ENCODE results near the gene MAP3K20. TPM values are rescaled to one million over a fixed set of nuclear protein-coding genes. Genes with fewer than 3 reads are reported as not detected.
"Not testable (repeated sequence)": the region's sequence is repeated elsewhere in the genome, so short reads cannot be mapped to it uniquely, and the experiment has no call there.

The MAP3K20 gene
- total and polyA plus RNA-seq, 2 experiments from 2014 or later: 7.6 to 9.6 TPM

GRCh38 chr2:173171321-173171720 lies 95.7 kb downstream of the MAP3K20 start:
- no peak for ATAC-seq
- no peak overlapping the region for H3K27ac Mint-ChIP-seq

GRCh38 chr2:173171924-173172643 lies 96.4 kb downstream of the MAP3K20 start:
- H3K27me3 ChIP-seq (ENCODE audit: insufficient read depth): no peaks in the 10 kb centered on the region
- H2AFZ ChIP-seq: no peak overlapping the region
- ATAC-seq: no peak
- no peaks in the 10 kb centered on the region for H4K20me1 ChIP-seq (replicated peaks; ENCODE audit: insufficient read depth)
- no peak for DNase-seq (ENCODE audit: low spot score)
- no peak overlapping the region for H3K27ac Mint-ChIP-seq
- no peak overlapping the region for H3K27ac ChIP-seq (ENCODE audit: low read depth)
- no peaks in the 10 kb centered on the region for H3K9me2 ChIP-seq (ENCODE audit: insufficient read depth)
- H3K36me3 Mint-ChIP-seq (ENCODE audit: low read depth): no peaks in the 10 kb centered on the region
- TF ChIP-seq EZH2phosphoT487 (IDR thresholded peaks at IDR 0.05; ENCODE audit: unreplicated experiment): no peak
- TF ChIP-seq, protein P1, sequence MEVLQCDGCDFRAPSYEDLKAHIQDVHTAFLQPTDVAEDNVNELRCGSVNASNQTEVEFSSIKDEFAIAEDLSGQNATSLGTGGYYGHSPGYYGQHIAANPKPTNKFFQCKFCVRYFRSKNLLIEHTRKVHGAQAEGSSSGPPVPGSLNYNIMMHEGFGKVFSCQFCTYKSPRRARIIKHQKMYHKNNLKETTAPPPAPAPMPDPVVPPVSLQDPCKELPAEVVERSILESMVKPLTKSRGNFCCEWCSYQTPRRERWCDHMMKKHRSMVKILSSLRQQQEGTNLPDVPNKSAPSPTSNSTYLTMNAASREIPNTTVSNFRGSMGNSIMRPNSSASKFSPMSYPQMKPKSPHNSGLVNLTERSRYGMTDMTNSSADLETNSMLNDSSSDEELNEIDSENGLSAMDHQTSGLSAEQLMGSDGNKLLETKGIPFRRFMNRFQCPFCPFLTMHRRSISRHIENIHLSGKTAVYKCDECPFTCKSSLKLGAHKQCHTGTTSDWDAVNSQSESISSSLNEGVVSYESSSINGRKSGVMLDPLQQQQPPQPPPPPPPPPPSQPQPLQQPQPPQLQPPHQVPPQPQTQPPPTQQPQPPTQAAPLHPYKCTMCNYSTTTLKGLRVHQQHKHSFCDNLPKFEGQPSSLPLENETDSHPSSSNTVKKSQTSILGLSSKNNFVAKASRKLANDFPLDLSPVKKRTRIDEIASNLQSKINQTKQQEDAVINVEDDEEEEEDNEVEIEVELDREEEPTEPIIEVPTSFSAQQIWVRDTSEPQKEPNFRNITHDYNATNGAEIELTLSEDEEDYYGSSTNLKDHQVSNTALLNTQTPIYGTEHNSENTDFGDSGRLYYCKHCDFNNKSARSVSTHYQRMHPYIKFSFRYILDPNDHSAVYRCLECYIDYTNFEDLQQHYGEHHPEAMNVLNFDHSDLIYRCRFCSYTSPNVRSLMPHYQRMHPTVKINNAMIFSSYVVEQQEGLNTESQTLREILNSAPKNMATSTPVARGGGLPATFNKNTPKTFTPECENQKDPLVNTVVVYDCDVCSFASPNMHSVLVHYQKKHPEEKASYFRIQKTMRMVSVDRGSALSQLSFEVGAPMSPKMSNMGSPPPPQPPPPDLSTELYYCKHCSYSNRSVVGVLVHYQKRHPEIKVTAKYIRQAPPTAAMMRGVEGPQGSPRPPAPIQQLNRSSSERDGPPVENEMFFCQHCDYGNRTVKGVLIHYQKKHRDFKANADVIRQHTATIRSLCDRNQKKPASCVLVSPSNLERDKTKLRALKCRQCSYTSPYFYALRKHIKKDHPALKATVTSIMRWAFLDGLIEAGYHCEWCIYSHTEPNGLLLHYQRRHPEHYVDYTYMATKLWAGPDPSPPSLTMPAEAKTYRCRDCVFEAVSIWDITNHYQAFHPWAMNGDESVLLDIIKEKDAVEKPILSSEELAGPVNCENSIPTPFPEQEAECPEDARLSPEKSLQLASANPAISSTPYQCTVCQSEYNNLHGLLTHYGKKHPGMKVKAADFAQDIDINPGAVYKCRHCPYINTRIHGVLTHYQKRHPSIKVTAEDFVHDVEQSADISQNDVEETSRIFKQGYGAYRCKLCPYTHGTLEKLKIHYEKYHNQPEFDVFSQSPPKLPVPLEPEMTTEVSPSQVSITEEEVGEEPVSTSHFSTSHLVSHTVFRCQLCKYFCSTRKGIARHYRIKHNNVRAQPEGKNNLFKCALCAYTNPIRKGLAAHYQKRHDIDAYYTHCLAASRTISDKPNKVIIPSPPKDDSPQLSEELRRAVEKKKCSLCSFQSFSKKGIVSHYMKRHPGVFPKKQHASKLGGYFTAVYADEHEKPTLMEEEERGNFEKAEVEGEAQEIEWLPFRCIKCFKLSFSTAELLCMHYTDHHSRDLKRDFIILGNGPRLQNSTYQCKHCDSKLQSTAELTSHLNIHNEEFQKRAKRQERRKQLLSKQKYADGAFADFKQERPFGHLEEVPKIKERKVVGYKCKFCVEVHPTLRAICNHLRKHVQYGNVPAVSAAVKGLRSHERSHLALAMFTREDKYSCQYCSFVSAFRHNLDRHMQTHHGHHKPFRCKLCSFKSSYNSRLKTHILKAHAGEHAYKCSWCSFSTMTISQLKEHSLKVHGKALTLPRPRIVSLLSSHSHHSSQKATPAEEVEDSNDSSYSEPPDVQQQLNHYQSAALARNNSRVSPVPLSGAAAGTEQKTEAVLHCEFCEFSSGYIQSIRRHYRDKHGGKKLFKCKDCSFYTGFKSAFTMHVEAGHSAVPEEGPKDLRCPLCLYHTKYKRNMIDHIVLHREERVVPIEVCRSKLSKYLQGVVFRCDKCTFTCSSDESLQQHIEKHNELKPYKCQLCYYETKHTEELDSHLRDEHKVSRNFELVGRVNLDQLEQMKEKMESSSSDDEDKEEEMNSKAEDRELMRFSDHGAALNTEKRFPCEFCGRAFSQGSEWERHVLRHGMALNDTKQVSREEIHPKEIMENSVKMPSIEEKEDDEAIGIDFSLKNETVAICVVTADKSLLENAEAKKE (CRISPR knock-in tag; IDR thresholded peaks at IDR 0.05): no peak
- H3K36me3 ChIP-seq (ENCODE audit: insufficient read depth): no peaks in the 10 kb centered on the region
- peaks cover 2% of the 10 kb centered on the region for H3K27me3 Mint-ChIP-seq (ENCODE audit: insufficient read depth, low read depth, poor library complexity)
- H3K4me3 ChIP-seq: no peak overlapping the region
- H3K4me3 Mint-ChIP-seq: no peak overlapping the region
- H3F3A ChIP-seq (replicated peaks; ENCODE audit: low read depth): no peaks in the 10 kb centered on the region
- peaks cover 3% of the 10 kb centered on the region; the same call in 1 of the 3 replicates for H3K9me3 Mint-ChIP-seq
- H3K4me1 Mint-ChIP-seq: no peaks in the 10 kb centered on the region
- H3K79me2 ChIP-seq (replicated peaks; ENCODE audit: insufficient read depth): no peaks in the 10 kb centered on the region
- no peaks in the 10 kb centered on the region for H3K4me1 ChIP-seq (ENCODE audit: insufficient read depth)
- no peak overlapping the region for H3K4me2 ChIP-seq

More at GRCh38 chr2:173171321-173171720, 95.7 kb downstream of the MAP3K20 start:
- H3K36me3 ChIP-seq (ENCODE audit: insufficient read depth): no peaks in the 10 kb centered on the region
- no peak overlapping the region for H2AFZ ChIP-seq
- H3K9me3 Mint-ChIP-seq: peaks cover 3% of the 10 kb centered on the region; the same call in 1 of the 3 replicates
- TF ChIP-seq, protein P2, sequence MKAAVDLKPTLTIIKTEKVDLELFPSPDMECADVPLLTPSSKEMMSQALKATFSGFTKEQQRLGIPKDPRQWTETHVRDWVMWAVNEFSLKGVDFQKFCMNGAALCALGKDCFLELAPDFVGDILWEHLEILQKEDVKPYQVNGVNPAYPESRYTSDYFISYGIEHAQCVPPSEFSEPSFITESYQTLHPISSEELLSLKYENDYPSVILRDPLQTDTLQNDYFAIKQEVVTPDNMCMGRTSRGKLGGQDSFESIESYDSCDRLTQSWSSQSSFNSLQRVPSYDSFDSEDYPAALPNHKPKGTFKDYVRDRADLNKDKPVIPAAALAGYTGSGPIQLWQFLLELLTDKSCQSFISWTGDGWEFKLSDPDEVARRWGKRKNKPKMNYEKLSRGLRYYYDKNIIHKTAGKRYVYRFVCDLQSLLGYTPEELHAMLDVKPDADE (IDR thresholded peaks at IDR 0.05): no peak
- no peak for TF ChIP-seq EZH2 (IDR thresholded peaks at IDR 0.05; ENCODE audit: low read depth, unreplicated experiment)
- no peak for DNase-seq (ENCODE audit: low spot score)
- H3K4me1 ChIP-seq (ENCODE audit: insufficient read depth): no peaks in the 10 kb centered on the region
- H3K27me3 ChIP-seq (ENCODE audit: insufficient read depth): no peaks in the 10 kb centered on the region
- no peak overlapping the region for H3K4me3 Mint-ChIP-seq
- no peaks in the 10 kb centered on the region for H4K20me1 ChIP-seq (replicated peaks; ENCODE audit: insufficient read depth)
- H3F3A ChIP-seq (replicated peaks; ENCODE audit: low read depth): no peaks in the 10 kb centered on the region
- H3K79me2 ChIP-seq (replicated peaks; ENCODE audit: insufficient read depth): no peaks in the 10 kb centered on the region
- no peaks in the 10 kb centered on the region for H3K9me2 ChIP-seq (ENCODE audit: insufficient read depth)
- H3K27ac ChIP-seq (ENCODE audit: low read depth): no peak overlapping the region
- no peaks in the 10 kb centered on the region for H3K4me1 Mint-ChIP-seq
- H3K27me3 Mint-ChIP-seq (ENCODE audit: insufficient read depth, low read depth, poor library complexity): peaks cover 2% of the 10 kb centered on the region
- no peaks in the 10 kb centered on the region for H3K36me3 Mint-ChIP-seq (ENCODE audit: low read depth)
- no peak overlapping the region for H3K4me3 ChIP-seq
- no peak overlapping the region for H3K4me2 ChIP-seq

- H2AFZ ChIP-seq; H3K36me3 Mint-ChIP-seq (ENCODE audit: low read depth); ATAC-seq: not testable (repeated sequence)
These were observed 98.7 kb downstream of the MAP3K20 start for GRCh38 chr2:173174339-173174738.

More at GRCh38 chr2:173174339-173174738, 98.7 kb downstream of the MAP3K20 start:
- not testable (repeated sequence) for H3K27ac ChIP-seq (ENCODE audit: low read depth); H3K4me1 ChIP-seq (ENCODE audit: insufficient read depth); H3K27me3 Mint-ChIP-seq (ENCODE audit: insufficient read depth, low read depth, poor library complexity); H4K20me1 ChIP-seq (replicated peaks; ENCODE audit: insufficient read depth); H3K9me2 ChIP-seq (ENCODE audit: insufficient read depth); H3K79me2 ChIP-seq (replicated peaks; ENCODE audit: insufficient read depth); H3F3A ChIP-seq (replicated peaks; ENCODE audit: low read depth); H3K9me3 Mint-ChIP-seq; DNase-seq (ENCODE audit: low spot score); H3K4me3 ChIP-seq; H3K4me2 ChIP-seq; H3K4me3 Mint-ChIP-seq; H3K36me3 ChIP-seq (ENCODE audit: insufficient read depth); H3K4me1 Mint-ChIP-seq; H3K27ac Mint-ChIP-seq; H3K27me3 ChIP-seq (ENCODE audit: insufficient read depth)
